Endothelial cell of umbilical vein (primary cell): ENCODE data around the gene REP15. TPM values are rescaled to one million over a fixed set of nuclear protein-coding genes. Genes with fewer than 3 reads are reported as not detected.

Experiments
- BruUV-seq: library from RNA; stranded (reverse); fragments of 400-500 nt; replicated peaks from 2 replicates; lab custom pipeline; 2021; lab: Mats Ljungman, UMichigan
- CTCF ChIA-PET: fragments of 300-600, 350-600 bp; sonication (Branson Sonifier 250); formaldehyde crosslinking; loops from one replicate; lab custom pipeline; 2021; ENCODE audit warnings: antibody characterized with exemption, inconsistent platforms; lab: Charles Lee
- POLR2A ChIA-PET: fragments of 300-600, 350-600 bp; sonication (Branson Sonifier 250); formaldehyde crosslinking; loops from one replicate; lab custom pipeline; 2021; ENCODE audit warnings: antibody characterized with exemption, inconsistent platforms; lab: Charles Lee
- DNase-seq: peaks from one replicate; pipeline ENCODE4 v3.0.0-alpha.2; 2011; ENCODE audit warnings: low read depth, low spot score
- FAIRE-seq: peaks from 2 replicates; lab custom pipeline; 2011; peaks lifted over from hg19 to GRCh38; lab: Jason Lieb, UNC
- H2AFZ ChIP-seq: 2 replicates; pipeline ENCODE4 v1.6.0; 2012; ENCODE audit warnings: low read depth, low read length, control low read depth, inconsistent platforms
- H3K27ac ChIP-seq: 2 replicates; pipeline ENCODE4 v1.5.1; 2011; ENCODE audit warnings: low read depth, mild to moderate bottlenecking, control low read depth, low read length, moderate library complexity; ENCODE audit not compliant: insufficient read depth
- H3K27me3 ChIP-seq, 2 experiments: 2 replicates each; pipeline versions ENCODE4 v1.6.0 to v1.6.1; 2011; ENCODE audit warnings: low read length in 2 of 2, mixed read lengths in 1 of 2; ENCODE audit not compliant: control insufficient read depth in 2 of 2, insufficient read depth in 2 of 2
- H3K36me3 ChIP-seq, 2 experiments: 2 replicates in 1 of 2; 3 replicates in 1 of 2; pipeline ENCODE4 v1.5.1; 2011; ENCODE audit warnings: low read length in 2 of 2, mild to moderate bottlenecking in 1 of 2, moderate library complexity in 1 of 2; ENCODE audit not compliant: control insufficient read depth in 2 of 2, insufficient read depth in 2 of 2; ENCODE audit errors: extremely low read depth in 1 of 2
- H3K4me1 ChIP-seq: 3 replicates; pipeline ENCODE4 v1.5.1; 2011; ENCODE audit warnings: mild to moderate bottlenecking, low read length; ENCODE audit not compliant: control insufficient read depth, insufficient read depth; ENCODE audit errors: extremely low read depth
- H3K4me2 ChIP-seq: 2 replicates; pipeline ENCODE4 v1.6.1; 2011; ENCODE audit warnings: low read length, control low read depth, mixed read lengths; ENCODE audit not compliant: insufficient read depth
- H3K4me3 ChIP-seq, 3 experiments: fragments of 200-600 bp in 1 of 3; sonication (generic), shearing (Covaris generic) in 1 of 3; replicated peaks in 1 of 3; 2 replicates each; pipeline ENCODE4 v1.5.1; 2011 to 2016; ENCODE audit warnings: control low read depth in 3 of 3, low read length in 3 of 3, mild to moderate bottlenecking in 2 of 3, inconsistent platforms in 1 of 3, low read depth in 1 of 3, moderate library complexity in 1 of 3; ENCODE audit not compliant: insufficient read depth in 1 of 3
- H3K79me2 ChIP-seq: 2 replicates; pipeline ENCODE4 v1.6.0; 2012; ENCODE audit warnings: low read length, inconsistent platforms; ENCODE audit not compliant: control insufficient read depth, insufficient read depth
- H3K9ac ChIP-seq: replicated peaks from 2 replicates; pipeline ENCODE3; 2011; ENCODE audit warnings: low read length, control low read depth; ENCODE audit not compliant: insufficient read depth; ENCODE audit errors: extremely low read depth
- H3K9me1 ChIP-seq: replicated peaks from 3 replicates; pipeline ENCODE4 v1.6.0; 2011; ENCODE audit warnings: mild to moderate bottlenecking, low read length; ENCODE audit not compliant: control insufficient read depth, insufficient read depth; ENCODE audit errors: extremely low read depth
- H3K9me3 ChIP-seq: replicated peaks from 2 replicates; pipeline ENCODE4 v1.5.1; 2012; ENCODE audit warnings: low read length, inconsistent platforms; ENCODE audit not compliant: control insufficient read depth, insufficient read depth
- H4K20me1 ChIP-seq: replicated peaks from 2 replicates; pipeline ENCODE3; 2011; ENCODE audit warnings: mild to moderate bottlenecking, low read length; ENCODE audit not compliant: control insufficient read depth, insufficient read depth; ENCODE audit errors: extremely low read depth
- CTCF ChIP-seq, 2 donors: IDR thresholded peaks; 1 replicate in 1 of 2; 2 replicates in 1 of 2; pipeline ENCODE4 v1.5.1; 2011; ENCODE audit warnings: low read length in 2 of 2, mild to moderate bottlenecking in 2 of 2, moderate library complexity in 2 of 2, control low read depth in 1 of 2, inconsistent platforms in 1 of 2, low read depth in 1 of 2; ENCODE audit not compliant: insufficient read depth in 1 of 2; ENCODE audit errors: extremely low read depth in 1 of 2
- EZH2 ChIP-seq: IDR thresholded peaks from 2 replicates; pipeline ENCODE4 v1.6.1; 2012; ENCODE audit warnings: borderline replicate concordance, low read depth, mild to moderate bottlenecking, moderate library complexity, low read length, inconsistent platforms; ENCODE audit not compliant: severe bottlenecking
- FOS ChIP-seq: IDR thresholded peaks from 2 replicates; pipeline ENCODE4 v1.6.1; 2011; ENCODE audit warnings: mild to moderate bottlenecking, low read length, moderate library complexity, borderline replicate concordance; ENCODE audit not compliant: insufficient read depth
- GATA2 ChIP-seq: IDR thresholded peaks from 2 replicates; pipeline ENCODE4 v1.7.0; 2011; ENCODE audit warnings: low read depth, mild to moderate bottlenecking, moderate library complexity, mixed read lengths, low read length; ENCODE audit not compliant: insufficient read length, insufficient read depth
- JUN ChIP-seq: IDR thresholded peaks from 2 replicates; pipeline ENCODE4 v1.6.1; 2011; ENCODE audit warnings: borderline replicate concordance, low read depth; ENCODE audit not compliant: insufficient read length, insufficient read depth
- MYC ChIP-seq: IDR thresholded peaks from one replicate; pipeline ENCODE4 v1.6.1; 2011; ENCODE audit warnings: mild to moderate bottlenecking, low read depth, low read length
- POLR2A ChIP-seq: IDR thresholded peaks from 2 replicates; pipeline ENCODE4 v1.6.1; 2012; ENCODE audit warnings: low read depth, mild to moderate bottlenecking, control low read depth, low read length
- POLR2AphosphoS5 ChIP-seq: IDR thresholded peaks from 2 replicates; pipeline ENCODE4 v1.6.1; 2012; ENCODE audit warnings: low read depth, mild to moderate bottlenecking, control low read depth, low read length, moderate library complexity; ENCODE audit not compliant: insufficient read depth
- dilution Hi-C: fragments of 300-500 bp; cut with MboI; formaldehyde crosslinking; loops from one replicate; pipeline ENCODE4 v1.15.0; 2019; ENCODE audit warnings: low sequenced_read_pairs; ENCODE audit not compliant: extremely low pct_ligation_motif_present
- intact Hi-C: fragments of 100-400 bp; cut with micrococcal nuclease; formaldehyde crosslinking; loops from one replicate; pipeline ENCODE4 v1.10.0; 2022
- polyA plus RNA-seq, 4 experiments: library from polyadenylated mRNA; depleted of rRNA in 3 of 4; stranded (reverse) in 3 of 4; unstranded in 1 of 4; fragments of >200 nt; gene quantifications; 2 replicates each; pipeline versions ENCODE4 v1.2.1 to v1.2.3, GENCODE V29; 2011 to 2012; ENCODE audit warnings: missing spikeins in 1 of 4
- total RNA-seq: library from RNA; stranded (reverse); gene quantifications from 2 replicates; pipeline ENCODE4 v1.2.3, GENCODE V29; 2021
- TF ChIP-seq, protein P1 (sequence below): IDR thresholded peaks from 2 replicates; pipeline ENCODE4 v1.6.1; 2011; ENCODE audit not compliant: insufficient read depth, insufficient read length

Gene REP15
- total and polyA plus RNA-seq, 2 donors (not counting 3 experiments of a cell fraction or from before 2014, with no cell fraction given): 0.94 to 4.8 TPM

GRCh38 chr12:27688671-27689070, 7.6 kb upstream of the REP15 start:
- Histone ChIP-seq H3K9me3 (no peaks in the 10 kb centered on the region), H3K4me1 (no peaks in the 10 kb centered on the region), H3K9me1 (no peaks in the 10 kb centered on the region), H4K20me1 (no peaks in the 10 kb centered on the region), H3K36me3 (peaks cover 30 to 37% of the 10 kb centered on the region in 2 experiments), H3K79me2 (no peaks in the 10 kb centered on the region), H3K9ac (no peak overlapping the region), H2AFZ (no peak overlapping the region), H3K27ac (no peak overlapping the region), H3K4me3 (no peak overlapping the region), H3K27me3 (no peaks in the 10 kb centered on the region), H3K4me2 (no peak overlapping the region)
- TF ChIP-seq GATA2 (no peak), CTCF (IDR thresholded peaks at IDR 0.05; ENCODE audit: extremely low read depth in 1 of 2, insufficient read depth in 1 of 2, low read depth in 1 of 2, low read length in 2 of 2) (no peak), POLR2A (no peak), MYC (no peak), JUN (no peak), FOS (no peak), EZH2 (no peak), POLR2AphosphoS5 (no peak)
- TF ChIP-seq, protein P1, sequence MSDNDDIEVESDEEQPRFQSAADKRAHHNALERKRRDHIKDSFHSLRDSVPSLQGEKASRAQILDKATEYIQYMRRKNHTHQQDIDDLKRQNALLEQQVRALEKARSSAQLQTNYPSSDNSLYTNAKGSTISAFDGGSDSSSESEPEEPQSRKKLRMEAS: no peak
- BruUV-seq: no TSS peak
- intact Hi-C loops: no loop called here
- CTCF ChIA-PET: interaction anchor here (0.9 kb wide), 1 partner anchor 18 kb away, joined by 3 read pairs; no protein-coding TSS in a partner anchor
- dilution Hi-C loops: no loop called here
- DNase-seq (no peak), FAIRE-seq (no peak)
- POLR2A ChIA-PET: no interaction called here
